ENCODE data around the gene NR2F2. TPM values are rescaled to one million over a fixed set of nuclear protein-coding genes. Genes with fewer than 3 reads are reported as not detected.

The NR2F2 gene
- total RNA-seq, 5 donors from 2014 or later (not counting 1 experiment from before 2014, with no cell fraction given): 0.32 to 0.53 (median 0.38) TPM; not detected in 2

DNA sequence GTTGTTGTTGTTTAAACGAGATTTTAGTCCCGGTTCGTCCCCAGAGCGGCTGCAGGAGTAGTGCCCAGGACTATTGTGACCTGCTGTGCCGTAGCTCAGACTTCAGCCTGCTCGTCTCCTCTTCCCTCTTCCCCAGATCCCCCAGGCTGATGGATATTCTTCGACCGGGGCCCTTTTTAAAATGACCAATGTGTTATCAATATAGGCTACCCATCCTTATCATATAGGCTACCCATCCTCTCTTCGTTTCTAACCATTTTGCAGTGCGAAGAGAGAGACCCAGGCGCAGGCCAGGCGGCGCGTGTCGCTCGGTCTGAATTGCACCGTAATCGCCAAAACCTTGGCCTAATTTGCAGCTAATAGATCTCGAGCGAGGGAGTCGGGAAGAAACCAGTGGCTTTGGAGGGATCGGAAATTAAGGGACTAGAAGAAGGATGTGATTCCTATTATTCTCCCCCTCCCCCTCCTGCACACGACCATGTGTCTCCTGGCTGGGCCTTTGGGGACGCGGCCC lies 23.0 kb downstream of the NR2F2 start:
- Histone ChIP-seq H3K36me3 (ENCODE audit: control insufficient read depth in 2 of 2, extremely low read depth in 1 of 2, insufficient read depth in 1 of 2, low read length in 1 of 2) (no peaks in the 10 kb centered on the region), H3K9me3 (no peaks in the 10 kb centered on the region), H3K27ac (ENCODE audit: low read length) (no peak overlapping the region), H3K4me3 (ENCODE audit: control insufficient read depth in 1 of 2, extremely low read depth in 1 of 2, low read length in 1 of 2) (no peak overlapping the region), H3K27me3 (replicated peaks in 1 of 2; ENCODE audit: control insufficient read depth in 2 of 2, extremely low read depth in 1 of 2, insufficient read depth in 2 of 2, low read length in 1 of 2) (peaks cover 31 to 73% of the 10 kb centered on the region in 2 experiments), H3K4me1 (ENCODE audit: control insufficient read depth in 1 of 2, extremely low read depth in 1 of 2, insufficient read depth in 2 of 2, low read length in 2 of 2) (peaks cover 3 to 23% of the 10 kb centered on the region in 2 experiments)
- Mint-ChIP-seq H3K27ac (no peak overlapping the region), H3K4me1 (peaks cover 23 to 26% (median 23%) of the 10 kb centered on the region in 3 donors), H3K36me3 (no peaks in the 10 kb centered on the region), H3K9me3 (no peaks in the 10 kb centered on the region), H3K4me3 (no peak overlapping the region), H3K27me3 (peaks cover 54 to 63% of the 10 kb centered on the region in 2 donors)
- WGBS (ENCODE audit: insufficient coverage): 12% methylated on average over 7 of the region's 25 CpGs
- DNase-seq (no peak), ATAC-seq (replicated peaks in 1 of 4) (no peak)
- POLR2A ChIA-PET: no interaction called here
- CTCF ChIA-PET: no interaction called here

- H3K27ac Mint-ChIP-seq: no peak overlapping the region
- no peaks in the 10 kb centered on the region for H3K36me3 Mint-ChIP-seq
- no peak for ATAC-seq (replicated peaks in 1 of 4)
- DNase-seq: no peak
- Histone ChIP-seq H3K36me3 (ENCODE audit: control insufficient read depth in 2 of 2, extremely low read depth in 1 of 2, insufficient read depth in 1 of 2, low read length in 1 of 2) (no peaks in the 10 kb centered on the region), H3K4me1 (ENCODE audit: control insufficient read depth in 1 of 2, extremely low read depth in 1 of 2, insufficient read depth in 2 of 2, low read length in 2 of 2) (peaks cover 3 to 23% of the 10 kb centered on the region in 2 experiments), H3K9me3 (no peaks in the 10 kb centered on the region), H3K27ac (ENCODE audit: low read length) (no peak overlapping the region), H3K27me3 (replicated peaks in 1 of 2; ENCODE audit: control insufficient read depth in 2 of 2, extremely low read depth in 1 of 2, insufficient read depth in 2 of 2, low read length in 1 of 2) (peaks cover 26 to 77% of the 10 kb centered on the region in 2 experiments), H3K4me3 (ENCODE audit: control insufficient read depth in 1 of 2, extremely low read depth in 1 of 2, low read length in 1 of 2) (no peak overlapping the region)
- peaks cover 25 to 32% (median 27%) of the 10 kb centered on the region in 3 donors for H3K4me1 Mint-ChIP-seq
- H3K4me3 Mint-ChIP-seq: no peak overlapping the region
- ChIA-PET CTCF (no interaction called here), POLR2A (no interaction called here)
- H3K27me3 Mint-ChIP-seq: peaks cover 54 to 63% of the 10 kb centered on the region in 2 donors
- 11% methylated on average over 54 of the region's 67 CpGs for WGBS (ENCODE audit: insufficient coverage)
- H3K9me3 Mint-ChIP-seq: no peaks in the 10 kb centered on the region
Observed at GRCh38 chr15:96353930-96354730, 23.6 kb downstream of the NR2F2 start.

GRCh38 chr15:96354731-96355567 lies 24.4 kb downstream of the NR2F2 start:
- POLR2A ChIA-PET: no interaction called here
- Mint-ChIP-seq H3K27me3 (peaks cover 50 to 60% of the 10 kb centered on the region in 2 donors), H3K27ac (no peak overlapping the region), H3K4me3 (no peak overlapping the region), H3K9me3 (no peaks in the 10 kb centered on the region), H3K36me3 (no peaks in the 10 kb centered on the region), H3K4me1 (peaks cover 25 to 32% (median 32%) of the 10 kb centered on the region in 3 donors)
- CTCF ChIA-PET: interaction anchor here in 1 of 2 donors (0.7 kb wide), 2 partner anchors 14 to 34 kb away, joined by 3 to 4 read pairs; no protein-coding TSS in a partner anchor
- ATAC-seq (replicated peaks in 1 of 4): no peak
- Histone ChIP-seq H3K9me3 (no peaks in the 10 kb centered on the region), H3K27ac (ENCODE audit: low read length) (no peak overlapping the region), H3K27me3 (replicated peaks in 1 of 2; ENCODE audit: control insufficient read depth in 2 of 2, extremely low read depth in 1 of 2, insufficient read depth in 2 of 2, low read length in 1 of 2) (peaks cover 20 to 85% of the 10 kb centered on the region in 2 experiments), H3K36me3 (ENCODE audit: control insufficient read depth in 2 of 2, extremely low read depth in 1 of 2, insufficient read depth in 1 of 2, low read length in 1 of 2) (no peaks in the 10 kb centered on the region), H3K4me3 (ENCODE audit: control insufficient read depth in 1 of 2, extremely low read depth in 1 of 2, low read length in 1 of 2) (no peak overlapping the region), H3K4me1 (ENCODE audit: control insufficient read depth in 1 of 2, extremely low read depth in 1 of 2, insufficient read depth in 2 of 2, low read length in 2 of 2) (peaks cover 3 to 28% of the 10 kb centered on the region in 2 experiments)
- WGBS (ENCODE audit: insufficient coverage): 20% methylated on average over 7 of the region's 15 CpGs
- no peak for DNase-seq

- ATAC-seq (replicated peaks in 1 of 4): no peak
- Mint-ChIP-seq H3K27ac (no peak overlapping the region), H3K9me3 (no peaks in the 10 kb centered on the region), H3K4me1 (peaks cover 25 to 32% (median 32%) of the 10 kb centered on the region in 3 donors), H3K4me3 (peak overlapping the region in 1 of 3 donors; percentile 92), H3K36me3 (no peaks in the 10 kb centered on the region), H3K27me3 (peaks cover 44 to 54% of the 10 kb centered on the region in 2 donors)
- 5% methylated on average over 3 of the region's 7 CpGs for WGBS (ENCODE audit: insufficient coverage)
- H3K4me3 ChIP-seq (ENCODE audit: control insufficient read depth in 1 of 2, extremely low read depth in 1 of 2, low read length in 1 of 2): no peak overlapping the region
- no peak overlapping the region for H3K27ac ChIP-seq (ENCODE audit: low read length)
- H3K9me3 ChIP-seq: no peaks in the 10 kb centered on the region
- peaks cover 3 to 30% of the 10 kb centered on the region in 2 experiments for H3K4me1 ChIP-seq (ENCODE audit: control insufficient read depth in 1 of 2, extremely low read depth in 1 of 2, insufficient read depth in 2 of 2, low read length in 2 of 2)
- no peak for DNase-seq
- ChIA-PET CTCF (interaction anchor here in 1 of 2 donors (0.7 kb wide), 1 partner anchor 35 kb away, joined by 3 read pairs; no protein-coding TSS in a partner anchor), POLR2A (no interaction called here)
- H3K27me3 ChIP-seq (replicated peaks in 1 of 2; ENCODE audit: control insufficient read depth in 2 of 2, extremely low read depth in 1 of 2, insufficient read depth in 2 of 2, low read length in 1 of 2): peaks cover 20 to 92% of the 10 kb centered on the region in 2 experiments
- no peaks in the 10 kb centered on the region for H3K36me3 ChIP-seq (ENCODE audit: control insufficient read depth in 2 of 2, extremely low read depth in 1 of 2, insufficient read depth in 1 of 2, low read length in 1 of 2)
Observed at GRCh38 chr15:96355568-96356187, 25.2 kb downstream of the NR2F2 start.

DNA sequence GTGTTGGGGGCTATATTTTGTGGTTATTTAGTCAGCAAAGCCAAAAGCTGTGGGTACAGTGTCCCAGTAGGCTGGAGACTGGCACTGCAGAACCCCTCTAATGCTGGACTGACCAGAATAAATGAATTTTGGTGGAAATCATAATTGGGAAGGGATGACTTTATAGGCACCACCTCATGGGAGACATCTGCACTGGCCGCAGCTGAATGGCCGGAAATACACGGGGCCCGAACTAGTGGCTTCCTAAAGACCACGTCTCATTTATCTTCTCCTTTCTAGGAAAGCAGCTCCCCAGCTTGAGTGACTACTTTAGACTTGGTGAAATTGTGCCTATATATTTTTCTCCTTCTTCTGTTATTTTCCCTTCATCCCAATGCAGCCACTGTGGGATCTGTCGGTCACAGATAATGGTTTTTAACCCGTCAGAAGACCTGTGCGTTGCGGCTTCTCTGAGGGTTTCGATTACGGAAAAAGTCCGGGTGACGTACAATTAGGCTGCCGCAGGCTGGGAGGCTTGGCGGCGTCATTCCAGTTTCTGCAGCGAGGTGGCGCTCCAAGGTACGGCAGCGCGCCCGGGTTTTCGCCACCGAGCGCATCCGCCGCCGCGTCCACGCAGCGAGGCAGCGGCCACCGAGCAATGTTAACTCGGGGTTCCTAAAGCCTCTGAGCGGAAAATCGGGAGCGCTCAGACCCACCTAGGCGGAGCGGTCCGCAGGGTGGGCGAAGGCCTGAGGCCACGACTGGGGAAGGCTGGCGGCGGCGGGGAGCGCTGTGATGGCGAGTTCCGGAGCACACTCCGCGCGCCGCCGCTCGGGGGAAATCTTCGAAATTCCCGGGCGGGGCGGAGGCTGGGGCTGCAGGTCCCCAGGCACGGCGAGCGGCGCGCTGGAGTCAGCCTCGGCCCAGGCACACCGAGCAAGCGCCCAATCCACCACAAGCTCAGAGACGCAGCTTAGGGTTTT lies 26.3 kb downstream of the NR2F2 start:
- no peaks in the 10 kb centered on the region for H3K36me3 ChIP-seq (ENCODE audit: control insufficient read depth in 2 of 2, extremely low read depth in 1 of 2, insufficient read depth in 1 of 2, low read length in 1 of 2)
- Mint-ChIP-seq H3K4me1 (peaks cover 25 to 32% (median 30%) of the 10 kb centered on the region in 3 donors), H3K9me3 (no peaks in the 10 kb centered on the region), H3K36me3 (no peaks in the 10 kb centered on the region), H3K27ac (no peak overlapping the region), H3K27me3 (peaks cover 45 to 55% of the 10 kb centered on the region in 2 donors), H3K4me3 (peak overlapping the region; percentile 74 to 92 (median 81))
- DNase-seq (peak in 34 of 35 experiments; percentile 20 to 75 (median 55)), ATAC-seq (replicated peaks in 1 of 4) (peak; percentile 44 to 79 (median 60))
- ChIA-PET CTCF (interaction anchor here (0.7 to 1.5 kb wide), 3 partner anchors 26 to 1322 kb away, joined by 3 to 5 read pairs (median 4); partner anchors contain the start of gene NR2F2 (in 1 of the 2)), POLR2A (interaction anchor here in 1 of 2 donors (0.7 kb wide), 1 partner anchor 1070 kb away, joined by 3 read pairs; no protein-coding TSS in a partner anchor)
- H3K27ac ChIP-seq (ENCODE audit: low read length): no peak overlapping the region
- H3K4me3 ChIP-seq (ENCODE audit: control insufficient read depth in 1 of 2, extremely low read depth in 1 of 2, low read length in 1 of 2): peak overlapping the region; percentile 36 to 68
- no peaks in the 10 kb centered on the region for H3K9me3 ChIP-seq
- 1% methylated on average over 61 of the region's 67 CpGs for WGBS (ENCODE audit: insufficient coverage)
- H3K4me1 ChIP-seq (ENCODE audit: control insufficient read depth in 1 of 2, extremely low read depth in 1 of 2, insufficient read depth in 2 of 2, low read length in 2 of 2): peaks cover 3 to 30% of the 10 kb centered on the region in 2 experiments
- peaks cover 20 to 93% of the 10 kb centered on the region in 2 experiments for H3K27me3 ChIP-seq (replicated peaks in 1 of 2; ENCODE audit: control insufficient read depth in 2 of 2, extremely low read depth in 1 of 2, insufficient read depth in 2 of 2, low read length in 1 of 2)

Measured in T-cell (primary cell).